B cell (primary cell): ENCODE results near the gene NPSR1.

ENCODE experiments used
- EZH2 ChIP-seq: IDR thresholded peaks from 2 replicates; pipeline ENCODE4 v1.6.1; 2012; ENCODE audit warnings: borderline replicate concordance, low read depth, mild to moderate bottlenecking, moderate library complexity, low read length; ENCODE audit not compliant: insufficient read depth, poor library complexity, severe bottlenecking
- TF ChIP-seq, protein P1 (sequence below): fragments of 200-600 bp; IDR thresholded peaks from one replicate; pipeline ENCODE4 v1.8.0; 2022; ENCODE audit warnings: antibody characterized with exemption, mild to moderate bottlenecking

DNA sequence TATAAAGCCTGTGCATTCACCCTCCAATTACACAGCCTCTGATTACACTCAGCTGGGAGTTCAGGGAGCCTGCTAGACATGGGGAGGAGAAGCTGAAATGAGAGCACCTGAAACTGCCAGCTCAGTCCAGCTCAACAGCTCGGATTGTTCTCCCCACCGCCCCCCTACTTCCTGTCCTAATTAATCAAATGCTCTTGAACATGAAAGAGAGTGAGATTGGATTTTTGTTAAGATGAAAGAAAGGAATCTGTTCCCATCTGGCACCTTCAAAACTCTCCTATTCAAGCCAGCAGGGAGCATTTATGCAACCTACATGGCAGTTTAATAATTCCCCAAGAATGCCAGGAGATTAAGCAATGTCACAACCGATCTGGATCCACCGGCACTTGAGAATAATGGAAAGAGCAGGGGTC, 98.0 kb downstream of the NPSR1 start:
- no peak for TF ChIP-seq EZH2
- TF ChIP-seq, protein P1, sequence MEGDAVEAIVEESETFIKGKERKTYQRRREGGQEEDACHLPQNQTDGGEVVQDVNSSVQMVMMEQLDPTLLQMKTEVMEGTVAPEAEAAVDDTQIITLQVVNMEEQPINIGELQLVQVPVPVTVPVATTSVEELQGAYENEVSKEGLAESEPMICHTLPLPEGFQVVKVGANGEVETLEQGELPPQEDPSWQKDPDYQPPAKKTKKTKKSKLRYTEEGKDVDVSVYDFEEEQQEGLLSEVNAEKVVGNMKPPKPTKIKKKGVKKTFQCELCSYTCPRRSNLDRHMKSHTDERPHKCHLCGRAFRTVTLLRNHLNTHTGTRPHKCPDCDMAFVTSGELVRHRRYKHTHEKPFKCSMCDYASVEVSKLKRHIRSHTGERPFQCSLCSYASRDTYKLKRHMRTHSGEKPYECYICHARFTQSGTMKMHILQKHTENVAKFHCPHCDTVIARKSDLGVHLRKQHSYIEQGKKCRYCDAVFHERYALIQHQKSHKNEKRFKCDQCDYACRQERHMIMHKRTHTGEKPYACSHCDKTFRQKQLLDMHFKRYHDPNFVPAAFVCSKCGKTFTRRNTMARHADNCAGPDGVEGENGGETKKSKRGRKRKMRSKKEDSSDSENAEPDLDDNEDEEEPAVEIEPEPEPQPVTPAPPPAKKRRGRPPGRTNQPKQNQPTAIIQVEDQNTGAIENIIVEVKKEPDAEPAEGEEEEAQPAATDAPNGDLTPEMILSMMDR = no peak
